GM18511 (cell line): ENCODE measurements around the gene MAPK10.

Source experiments
- ATAC-seq: cut with Tn5 transposase; IDR thresholded peaks from one replicate; pipeline ENCODE4 v1.9.1; 2021; ENCODE audit warnings: mild to moderate bottlenecking, moderate library complexity; ENCODE audit not compliant: unreplicated experiment

Gene MAPK10

DNA sequence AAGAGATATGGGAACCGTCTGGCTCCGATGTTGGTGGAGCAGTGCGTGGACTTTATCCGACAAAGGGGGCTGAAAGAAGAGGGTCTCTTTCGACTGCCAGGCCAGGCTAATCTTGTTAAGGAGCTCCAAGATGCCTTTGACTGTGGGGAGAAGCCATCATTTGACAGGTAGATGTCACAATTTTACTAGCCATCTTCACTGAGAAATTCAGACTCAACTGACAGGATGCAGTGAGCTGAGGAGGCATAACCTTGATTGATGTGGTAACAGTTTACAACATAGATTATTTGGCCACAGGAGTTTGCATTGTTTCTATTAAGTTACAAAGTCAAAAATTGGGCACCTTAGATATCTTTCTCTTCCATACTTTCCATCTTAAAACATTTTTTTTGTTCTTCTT lies 417.7 kb downstream of the MAPK10 start:
- no peak for ATAC-seq

- no peak for ATAC-seq
Observed at GRCh38 chr4:85940151-85940550, 419.7 kb downstream of the MAPK10 start.
